Keratinocyte (primary cell): Measurements from ENCODE around the gene SURF4.

ENCODE experiments used
- CTCF ChIP-seq, 3 experiments: IDR thresholded peaks in 1 of 3; conservative IDR thresholded peaks in 1 of 3; optimal IDR thresholded peaks in 1 of 3; 2 replicates in 2 of 3; 3 replicates in 1 of 3; pipeline versions ENCODE3 to v1.5.1; 2011; ENCODE audit warnings: low read length in 3 of 3, mild to moderate bottlenecking in 3 of 3, moderate library complexity in 2 of 3, control low read depth in 1 of 3, inconsistent platforms in 1 of 3; ENCODE audit not compliant: insufficient read depth in 2 of 3; ENCODE audit errors: extremely low read depth in 1 of 3
- EZH2 ChIP-seq: IDR thresholded peaks from one replicate; pipeline ENCODE4 v1.6.1; 2012; ENCODE audit warnings: inconsistent platforms, mild to moderate bottlenecking, low read length, moderate library complexity

GRCh38 chr9:133348718-133349573, 26.9 kb downstream of the SURF4 start:
- TF ChIP-seq CTCF (optimal IDR thresholded peaks at IDR 0.05 in 1 of 3, IDR thresholded peaks at IDR 0.05 in 1 of 3, conservative IDR thresholded peaks at IDR 0.05 in 1 of 3; ENCODE audit: extremely low read depth in 1 of 3, insufficient read depth in 2 of 3, low read length in 3 of 3) (no peak), EZH2 (no peak)
